Neural crest cell (in vitro differentiated cells): Measurements from ENCODE around the gene CRHR1. TPM values are rescaled to one million over a fixed set of nuclear protein-coding genes. Genes with fewer than 3 reads are reported as not detected.

Experiments used
- DNase-seq: peaks from one replicate; pipeline ENCODE4 v3.0.0; 2021; ENCODE audit warnings: low read depth, mixed read lengths, low spot score
- H3K27ac Mint-ChIP-seq: one replicate; pipeline ENCODE4 v1.8.0; 2021; ENCODE audit warnings: mild to moderate bottlenecking, mixed read lengths; ENCODE audit not compliant: unreplicated experiment
- H3K27me3 Mint-ChIP-seq: 2 replicates; pipeline ENCODE4 v1.8.0; 2021; ENCODE audit warnings: low read depth, mild to moderate bottlenecking, mixed read lengths
- H3K36me3 Mint-ChIP-seq: 2 replicates; pipeline ENCODE4 v1.8.0; 2021; ENCODE audit warnings: low read depth, mild to moderate bottlenecking, mixed read lengths
- H3K4me1 Mint-ChIP-seq: 2 replicates; pipeline ENCODE4 v1.8.0; 2021; ENCODE audit warnings: mixed read lengths
- H3K4me3 Mint-ChIP-seq: one replicate; pipeline ENCODE4 v1.8.0; 2021; ENCODE audit warnings: mild to moderate bottlenecking, mixed read lengths
- H3K9me3 Mint-ChIP-seq: 2 replicates; pipeline ENCODE4 v1.8.0; 2021; ENCODE audit warnings: mixed read lengths
- total RNA-seq: library from RNA; stranded (reverse); gene quantifications from 2 replicates; pipeline ENCODE4 v1.2.1, GENCODE V29; 2021
- TF ChIP-seq, protein P1 (sequence below): fragments of 200-600 bp; sonication (generic); conservative IDR thresholded peaks from 2 replicates; pipeline ENCODE4 v1.5.0; 2021; ENCODE audit warnings: antibody characterized with exemption, mild to moderate bottlenecking

CRHR1 gene
- total RNA-seq, 1 donor from 2014 or later = 1.1 TPM

DNA sequence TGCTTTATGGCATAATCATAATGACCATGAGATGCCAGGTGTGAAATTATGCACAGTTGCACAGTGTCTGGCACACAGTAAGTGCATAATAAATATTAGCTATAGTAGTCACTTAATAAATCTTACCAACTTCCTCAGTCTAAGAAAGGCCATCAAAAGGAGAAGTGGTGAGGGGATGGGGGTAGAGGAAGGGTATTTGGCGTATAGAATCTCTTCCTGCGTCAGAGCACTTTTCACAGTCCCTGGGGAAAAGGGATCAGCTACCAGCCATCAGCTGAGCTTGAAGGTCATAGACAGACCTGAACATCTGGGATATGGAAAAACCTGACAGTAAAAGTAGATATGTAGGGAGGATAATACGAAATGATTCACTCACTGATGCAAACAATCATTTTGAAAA lies 5.8 kb downstream of the CRHR1 start:
- Mint-ChIP-seq H3K4me3 (no peak overlapping the region), H3K27ac (no peak overlapping the region), H3K27me3 (peaks cover 72% of the 10 kb centered on the region), H3K9me3 (no peaks in the 10 kb centered on the region), H3K4me1 (peaks cover 17% of the 10 kb centered on the region), H3K36me3 (no peaks in the 10 kb centered on the region)
- TF ChIP-seq, protein P1, sequence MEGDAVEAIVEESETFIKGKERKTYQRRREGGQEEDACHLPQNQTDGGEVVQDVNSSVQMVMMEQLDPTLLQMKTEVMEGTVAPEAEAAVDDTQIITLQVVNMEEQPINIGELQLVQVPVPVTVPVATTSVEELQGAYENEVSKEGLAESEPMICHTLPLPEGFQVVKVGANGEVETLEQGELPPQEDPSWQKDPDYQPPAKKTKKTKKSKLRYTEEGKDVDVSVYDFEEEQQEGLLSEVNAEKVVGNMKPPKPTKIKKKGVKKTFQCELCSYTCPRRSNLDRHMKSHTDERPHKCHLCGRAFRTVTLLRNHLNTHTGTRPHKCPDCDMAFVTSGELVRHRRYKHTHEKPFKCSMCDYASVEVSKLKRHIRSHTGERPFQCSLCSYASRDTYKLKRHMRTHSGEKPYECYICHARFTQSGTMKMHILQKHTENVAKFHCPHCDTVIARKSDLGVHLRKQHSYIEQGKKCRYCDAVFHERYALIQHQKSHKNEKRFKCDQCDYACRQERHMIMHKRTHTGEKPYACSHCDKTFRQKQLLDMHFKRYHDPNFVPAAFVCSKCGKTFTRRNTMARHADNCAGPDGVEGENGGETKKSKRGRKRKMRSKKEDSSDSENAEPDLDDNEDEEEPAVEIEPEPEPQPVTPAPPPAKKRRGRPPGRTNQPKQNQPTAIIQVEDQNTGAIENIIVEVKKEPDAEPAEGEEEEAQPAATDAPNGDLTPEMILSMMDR = no peak
- DNase-seq = no peak

DNA sequence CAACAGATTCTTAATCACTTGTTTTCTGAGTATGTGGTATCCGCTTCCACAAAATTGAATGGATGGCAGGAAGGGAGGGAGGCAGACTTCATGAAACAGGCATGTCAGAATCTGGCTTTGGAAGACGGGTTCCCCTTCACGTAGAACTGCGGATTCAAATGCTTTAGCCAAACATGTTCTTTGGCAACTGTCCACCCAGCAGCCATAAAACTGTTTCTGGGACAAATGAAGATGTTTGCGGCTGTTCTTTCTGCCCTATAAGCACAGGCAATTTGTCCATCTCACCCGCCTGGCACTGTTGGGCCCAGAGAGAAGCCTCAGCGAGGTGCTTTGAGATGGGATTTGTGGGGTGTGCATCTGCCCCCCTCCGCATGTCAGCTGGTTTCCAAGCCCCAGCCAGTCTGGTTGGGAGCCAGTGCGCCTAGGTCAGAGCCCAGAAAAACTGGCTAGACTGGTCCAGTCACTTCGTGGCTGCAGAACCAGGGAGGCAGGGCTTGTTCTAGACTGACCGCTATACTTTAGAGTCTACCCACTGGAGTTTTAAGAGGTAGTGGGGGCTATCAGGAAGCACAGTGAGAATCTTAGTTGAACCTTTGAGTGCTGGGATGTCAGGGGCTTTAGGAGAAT lies 6.3 kb downstream of the CRHR1 start:
- DNase-seq = no peak
- Mint-ChIP-seq H3K4me1 (peaks cover 17% of the 10 kb centered on the region), H3K27me3 (peaks cover 67% of the 10 kb centered on the region), H3K27ac (no peak overlapping the region), H3K9me3 (no peaks in the 10 kb centered on the region), H3K4me3 (no peak overlapping the region), H3K36me3 (no peaks in the 10 kb centered on the region)
- TF ChIP-seq, protein P1 = no peak

DNA sequence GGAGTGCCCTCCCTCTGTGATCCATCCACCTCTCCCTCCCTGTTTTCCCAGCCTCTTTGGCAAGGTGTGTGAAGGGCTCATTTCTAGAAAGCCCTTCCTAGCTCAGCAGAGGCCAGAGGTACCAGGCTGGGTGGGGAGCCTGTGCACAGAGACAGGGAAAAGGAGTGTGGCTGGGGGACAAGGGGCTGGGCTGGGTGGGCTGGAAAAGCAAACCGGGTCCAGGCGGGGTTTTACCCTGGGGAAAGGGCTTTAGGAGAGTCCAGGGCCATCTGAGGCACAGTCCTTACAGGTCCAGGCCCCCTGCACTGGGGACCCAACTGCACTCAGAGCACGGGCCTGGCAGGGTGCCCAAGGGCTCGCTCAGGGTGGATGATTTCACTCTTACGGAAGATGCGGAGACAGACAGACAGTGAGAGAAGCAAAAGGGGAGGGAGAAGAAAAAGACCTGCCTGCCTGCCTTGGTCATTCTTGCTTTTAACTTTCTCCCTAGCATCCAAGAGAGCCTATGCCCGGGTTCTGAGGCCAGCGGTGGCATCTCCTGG lies 7.0 kb downstream of the CRHR1 start:
- TF ChIP-seq, protein P1 = no peak
- Mint-ChIP-seq H3K36me3 (no peaks in the 10 kb centered on the region), H3K4me1 (peaks cover 10% of the 10 kb centered on the region), H3K27ac (no peak overlapping the region), H3K4me3 (no peak overlapping the region), H3K27me3 (peaks cover 60% of the 10 kb centered on the region), H3K9me3 (no peaks in the 10 kb centered on the region)
- DNase-seq = no peak

DNA sequence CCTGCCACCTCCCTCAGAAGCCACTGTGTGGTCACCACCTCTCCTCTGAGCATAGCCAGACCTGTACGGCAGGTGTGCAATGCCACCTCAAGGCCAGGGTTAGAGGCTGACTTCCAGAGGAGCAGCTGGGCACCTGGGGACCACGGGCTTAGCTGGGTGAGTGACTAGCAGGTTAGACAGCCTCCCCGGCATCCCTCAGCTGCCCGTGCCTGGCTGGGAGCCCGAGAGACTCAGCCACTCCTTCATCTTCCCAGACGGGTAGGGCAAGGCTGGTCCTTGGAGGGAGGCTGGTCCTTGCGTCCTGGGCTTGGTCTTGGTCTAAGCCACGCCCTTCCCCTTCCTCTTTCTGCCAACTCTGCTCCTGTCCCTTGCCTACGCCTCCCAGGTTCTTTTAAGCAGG lies 7.8 kb downstream of the CRHR1 start:
- H3K27ac Mint-ChIP-seq = no peak overlapping the region
- no peaks in the 10 kb centered on the region for H3K9me3 Mint-ChIP-seq
- peaks cover 7% of the 10 kb centered on the region for H3K4me1 Mint-ChIP-seq
- TF ChIP-seq, protein P1 = no peak
- H3K27me3 Mint-ChIP-seq = peaks cover 53% of the 10 kb centered on the region
- H3K4me3 Mint-ChIP-seq = no peak overlapping the region
- DNase-seq = no peak
- H3K36me3 Mint-ChIP-seq = no peaks in the 10 kb centered on the region

DNA sequence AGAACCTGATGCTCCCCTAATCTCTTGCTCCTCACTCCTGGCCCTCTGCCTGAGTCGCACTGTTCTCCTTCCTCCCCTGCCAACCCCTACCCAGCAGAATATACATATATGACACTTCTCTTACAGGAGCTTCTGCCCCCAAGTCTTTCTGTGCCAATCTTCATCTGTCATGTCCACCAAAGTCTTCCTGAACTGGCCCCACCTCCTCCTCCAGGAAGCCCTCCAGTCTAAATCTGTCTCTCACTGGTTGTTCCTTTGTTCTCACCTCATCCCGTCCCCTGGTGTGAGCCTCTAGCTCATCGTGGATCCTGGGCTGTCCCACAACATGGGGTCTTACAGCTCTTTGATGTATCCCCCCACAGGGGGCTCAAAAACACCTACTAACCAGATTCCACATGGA lies 8.3 kb downstream of the CRHR1 start:
- no peaks in the 10 kb centered on the region for H3K36me3 Mint-ChIP-seq
- H3K27ac Mint-ChIP-seq = no peak overlapping the region
- H3K9me3 Mint-ChIP-seq = no peaks in the 10 kb centered on the region
- no peak for DNase-seq
- TF ChIP-seq, protein P1 = no peak
- H3K27me3 Mint-ChIP-seq = peaks cover 48% of the 10 kb centered on the region
- no peak overlapping the region for H3K4me3 Mint-ChIP-seq
- peaks cover 4% of the 10 kb centered on the region for H3K4me1 Mint-ChIP-seq
